Measurements from ENCODE around the gene POGZ.

DNA sequence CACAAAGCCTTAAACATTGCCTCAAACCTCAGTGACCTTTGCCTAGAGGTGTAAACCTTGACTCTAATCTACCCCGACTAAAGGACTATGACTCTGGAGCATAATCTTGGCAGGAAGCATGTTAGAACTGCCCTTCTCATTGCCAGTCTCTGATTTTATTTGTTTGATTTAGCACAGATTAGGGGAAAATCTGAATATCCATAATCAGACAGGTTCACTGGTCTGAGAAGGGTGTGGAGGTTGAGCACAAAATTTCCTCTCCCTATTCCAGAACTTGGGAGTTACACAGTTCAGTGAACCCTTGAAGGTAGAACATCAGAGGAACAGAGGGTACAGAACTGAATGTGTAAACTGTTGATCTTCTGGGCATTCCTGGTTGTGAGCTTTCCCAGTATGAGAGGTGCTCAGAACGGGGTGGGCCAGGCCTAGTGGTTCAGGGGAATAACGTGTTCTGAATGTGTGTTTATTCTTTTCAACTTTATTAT, 68.2 kb downstream of the POGZ start:
- TF ChIP-seq, protein P1, sequence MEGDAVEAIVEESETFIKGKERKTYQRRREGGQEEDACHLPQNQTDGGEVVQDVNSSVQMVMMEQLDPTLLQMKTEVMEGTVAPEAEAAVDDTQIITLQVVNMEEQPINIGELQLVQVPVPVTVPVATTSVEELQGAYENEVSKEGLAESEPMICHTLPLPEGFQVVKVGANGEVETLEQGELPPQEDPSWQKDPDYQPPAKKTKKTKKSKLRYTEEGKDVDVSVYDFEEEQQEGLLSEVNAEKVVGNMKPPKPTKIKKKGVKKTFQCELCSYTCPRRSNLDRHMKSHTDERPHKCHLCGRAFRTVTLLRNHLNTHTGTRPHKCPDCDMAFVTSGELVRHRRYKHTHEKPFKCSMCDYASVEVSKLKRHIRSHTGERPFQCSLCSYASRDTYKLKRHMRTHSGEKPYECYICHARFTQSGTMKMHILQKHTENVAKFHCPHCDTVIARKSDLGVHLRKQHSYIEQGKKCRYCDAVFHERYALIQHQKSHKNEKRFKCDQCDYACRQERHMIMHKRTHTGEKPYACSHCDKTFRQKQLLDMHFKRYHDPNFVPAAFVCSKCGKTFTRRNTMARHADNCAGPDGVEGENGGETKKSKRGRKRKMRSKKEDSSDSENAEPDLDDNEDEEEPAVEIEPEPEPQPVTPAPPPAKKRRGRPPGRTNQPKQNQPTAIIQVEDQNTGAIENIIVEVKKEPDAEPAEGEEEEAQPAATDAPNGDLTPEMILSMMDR (IDR thresholded peaks at IDR 0.05; ENCODE audit: low read length), result no peak
- no peak for TF ChIP-seq EZH2 (IDR thresholded peaks at IDR 0.05; ENCODE audit: borderline replicate concordance, low read length)
